GM12892 (cell line): ENCODE data around the gene AGK.

Source experiments
- POLR2A ChIP-seq: IDR thresholded peaks from 2 replicates; pipeline ENCODE4 v1.6.1; 2011; ENCODE audit warnings: low read depth, low read length, control low read depth
- TAF1 ChIP-seq: IDR thresholded peaks from 2 replicates; pipeline ENCODE4 v1.6.1; 2011; ENCODE audit warnings: low read depth, mild to moderate bottlenecking, control low read depth, low read length, borderline replicate concordance

- TF ChIP-seq TAF1 (no peak), POLR2A (no peak)
Measured at GRCh38 chr7:141575654-141576448, 24.6 kb downstream of the AGK start.
